GM12878 (cell line): ENCODE measurements around the gene TENT4B.

Source experiments
- CHD1 ChIP-seq: IDR thresholded peaks from 2 replicates; pipeline ENCODE4 v1.6.1; 2012; ENCODE audit warnings: low read depth, low read length, improper control_type of control experiment
- CTCF ChIP-seq, 3 experiments: IDR thresholded peaks in 2 of 3; conservative IDR thresholded peaks in 1 of 3; 2 replicates each; pipeline ENCODE4 v1.5.1; 2011; ENCODE audit warnings: low read depth in 3 of 3, low read length in 3 of 3, mild to moderate bottlenecking in 3 of 3, control low read depth in 2 of 3, moderate library complexity in 2 of 3, inconsistent platforms in 1 of 3, mixed read lengths in 1 of 3; ENCODE audit not compliant: control insufficient read depth in 2 of 3, insufficient read depth in 1 of 3; ENCODE audit errors: extremely low read depth in 1 of 3
- KDM1A ChIP-seq: fragments of 200-600 bp; sonication (generic); IDR thresholded peaks from 2 replicates; pipeline ENCODE4 v1.6.1; 2016; ENCODE audit warnings: borderline replicate concordance
- MAX ChIP-seq: IDR thresholded peaks from 2 replicates; pipeline ENCODE4 v1.6.1; 2012; ENCODE audit warnings: low read depth, low read length, improper control_type of control experiment
- SMAD5 ChIP-seq: IDR thresholded peaks from 2 replicates; pipeline ENCODE4 v1.6.1; 2016; ENCODE audit warnings: antibody characterized with exemption, low read depth
- SMC3 ChIP-seq: IDR thresholded peaks from 2 replicates; pipeline ENCODE4 v1.6.1; 2011; ENCODE audit warnings: low read length, improper control_type of control experiment, borderline replicate concordance
- SUZ12 ChIP-seq: fragments of 200-600 bp; sonication (generic); IDR thresholded peaks from one replicate; pipeline ENCODE4 v1.6.1; 2018; ENCODE audit warnings: antibody characterized with exemption, mild to moderate bottlenecking; ENCODE audit not compliant: unreplicated experiment
- TCF12 ChIP-seq: IDR thresholded peaks from 2 replicates; pipeline ENCODE4 v1.6.1; 2011; ENCODE audit warnings: low read depth, mild to moderate bottlenecking, low read length
- ZNF217 ChIP-seq: fragments of 450-650 bp; IDR thresholded peaks from 2 replicates; pipeline ENCODE4 v1.6.1; 2017; ENCODE audit warnings: antibody characterized with exemption, mild to moderate bottlenecking
- ZNF274 ChIP-seq: IDR thresholded peaks from one replicate; pipeline ENCODE4 v1.8.0; 2011; ENCODE audit not compliant: insufficient read length, insufficient read depth
- ZZZ3 ChIP-seq: IDR thresholded peaks from 2 replicates; pipeline ENCODE4 v1.6.1; 2011; ENCODE audit warnings: low read depth; ENCODE audit not compliant: control insufficient read depth, insufficient read length

- TF ChIP-seq CTCF (IDR thresholded peaks at IDR 0.05 in 2 of 3, conservative IDR thresholded peaks at IDR 0.05 in 1 of 3; ENCODE audit: control insufficient read depth in 2 of 3, extremely low read depth in 1 of 3, insufficient read depth in 1 of 3, low read depth in 3 of 3, low read length in 3 of 3) (no peak), ZZZ3 (no peak), MAX (no peak), SUZ12 (no peak), CHD1 (no peak), ZNF217 (no peak), TCF12 (no peak), SMAD5 (no peak), SMC3 (no peak), ZNF274 (no peak), KDM1A (no peak)
Measured at GRCh38 chr16:50272111-50272571, 119.0 kb downstream of the TENT4B start.
